ENCODE measurements around the gene ACSM6.

GRCh38 chr10:95268438-95268837 is 74.4 kb downstream of the ACSM6 start:
- no peak for TF ChIP-seq CTCF (IDR thresholded peaks at IDR 0.05; ENCODE audit: low read length)
- no peak for TF ChIP-seq EZH2 (optimal IDR thresholded peaks at IDR 0.05; ENCODE audit: low read depth, low read length)
- TF ChIP-seq EZH2phosphoT487 (IDR thresholded peaks at IDR 0.05; ENCODE audit: low read length): no peak
